HG03378 (cell line): ENCODE data around the gene SUGCT.

Experiments
- ATAC-seq: cut with Tn5 transposase; IDR thresholded peaks from one replicate; pipeline ENCODE4 v1.9.1; 2021; ENCODE audit warnings: mild to moderate bottlenecking, moderate library complexity; ENCODE audit not compliant: unreplicated experiment

The SUGCT gene

DNA sequence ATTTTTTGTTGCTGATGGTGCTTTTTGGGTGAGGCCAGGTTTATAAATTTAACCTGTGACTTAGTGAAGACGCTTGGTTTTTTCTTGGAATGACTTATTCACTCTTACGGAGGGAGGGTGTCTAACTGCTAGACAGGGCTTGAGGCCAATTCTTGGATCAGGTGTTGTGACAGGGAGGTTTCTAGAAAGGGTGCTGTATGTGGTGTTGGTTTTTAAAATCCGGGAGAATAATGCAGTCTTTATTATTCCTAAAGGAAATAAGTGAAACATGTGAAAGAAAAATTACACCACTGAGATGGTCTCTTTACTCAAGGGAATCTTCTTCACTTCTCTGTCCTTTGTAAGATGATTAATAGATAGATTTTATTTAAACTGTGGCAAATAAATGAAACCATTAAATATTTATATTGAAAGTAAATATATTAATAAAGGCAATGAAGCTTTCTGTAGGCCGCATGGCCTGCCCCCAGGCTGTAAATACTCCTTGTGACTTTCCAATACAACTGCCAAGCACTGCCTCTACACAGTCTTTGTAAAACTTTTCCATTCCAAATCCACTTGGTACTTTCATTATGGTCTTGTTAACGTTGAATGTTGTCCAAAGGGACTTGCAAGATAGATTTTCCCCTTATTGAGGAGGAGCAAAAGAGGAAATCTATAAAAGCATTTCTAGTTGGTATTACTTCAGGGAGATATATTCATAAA, 323.1 kb downstream of the SUGCT start:
- ATAC-seq, result no peak

- no peak for ATAC-seq
Measured at GRCh38 chr7:40463446-40463845, 328.6 kb downstream of the SUGCT start.

DNA sequence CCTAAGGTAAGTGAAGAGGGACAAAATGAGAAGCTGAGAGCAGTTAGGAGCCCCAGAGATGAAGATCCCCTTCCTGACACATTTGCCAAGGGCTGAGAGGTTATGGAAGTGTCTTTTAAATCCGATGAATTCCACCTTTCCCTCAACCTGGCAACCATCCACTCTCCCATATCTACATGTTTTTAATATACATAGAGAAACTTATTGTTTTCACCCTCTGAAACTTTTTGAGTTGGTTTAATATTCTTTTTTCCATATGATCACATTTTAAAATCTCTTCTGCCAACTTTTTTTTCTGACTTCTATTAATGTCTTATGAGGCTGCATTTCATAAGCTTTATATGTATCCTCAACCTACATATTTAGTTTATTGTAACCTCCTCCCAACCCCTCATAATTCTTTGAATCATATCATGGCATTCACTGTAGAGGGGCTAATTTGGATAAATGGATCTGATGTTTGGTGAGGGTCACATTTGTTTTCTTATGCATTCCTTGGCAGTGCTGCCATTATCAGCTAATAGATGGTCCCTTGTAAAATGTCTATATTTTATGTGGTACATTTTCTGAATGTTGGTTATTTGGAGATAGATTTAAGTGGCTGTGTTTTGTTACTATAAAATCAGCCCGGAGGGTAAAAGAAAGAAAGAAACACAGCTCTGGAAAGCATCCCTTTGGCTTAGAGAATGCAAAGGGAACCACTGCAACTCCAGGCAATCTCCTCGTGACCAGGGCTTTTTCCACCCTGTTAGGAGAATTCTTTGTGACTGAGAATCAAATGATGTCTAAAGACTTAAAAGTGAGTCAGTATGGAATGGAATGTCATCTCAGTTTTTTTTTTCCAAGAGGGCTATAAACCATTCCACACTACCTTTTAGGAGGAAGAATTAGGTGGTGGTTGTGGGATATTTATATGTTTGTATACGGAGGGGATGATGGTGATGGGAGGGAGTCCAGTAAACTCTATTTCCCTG, 334.4 kb downstream of the SUGCT start:
- ATAC-seq, result no peak

GRCh38 chr7:40470091-40470592, 335.3 kb downstream of the SUGCT start:
- no peak for ATAC-seq

- ATAC-seq, result no peak
Measured at GRCh38 chr7:40470817-40471216, 336.0 kb downstream of the SUGCT start.

- no peak for ATAC-seq
Measured at GRCh38 chr7:40471891-40472290, 337.1 kb downstream of the SUGCT start.

DNA sequence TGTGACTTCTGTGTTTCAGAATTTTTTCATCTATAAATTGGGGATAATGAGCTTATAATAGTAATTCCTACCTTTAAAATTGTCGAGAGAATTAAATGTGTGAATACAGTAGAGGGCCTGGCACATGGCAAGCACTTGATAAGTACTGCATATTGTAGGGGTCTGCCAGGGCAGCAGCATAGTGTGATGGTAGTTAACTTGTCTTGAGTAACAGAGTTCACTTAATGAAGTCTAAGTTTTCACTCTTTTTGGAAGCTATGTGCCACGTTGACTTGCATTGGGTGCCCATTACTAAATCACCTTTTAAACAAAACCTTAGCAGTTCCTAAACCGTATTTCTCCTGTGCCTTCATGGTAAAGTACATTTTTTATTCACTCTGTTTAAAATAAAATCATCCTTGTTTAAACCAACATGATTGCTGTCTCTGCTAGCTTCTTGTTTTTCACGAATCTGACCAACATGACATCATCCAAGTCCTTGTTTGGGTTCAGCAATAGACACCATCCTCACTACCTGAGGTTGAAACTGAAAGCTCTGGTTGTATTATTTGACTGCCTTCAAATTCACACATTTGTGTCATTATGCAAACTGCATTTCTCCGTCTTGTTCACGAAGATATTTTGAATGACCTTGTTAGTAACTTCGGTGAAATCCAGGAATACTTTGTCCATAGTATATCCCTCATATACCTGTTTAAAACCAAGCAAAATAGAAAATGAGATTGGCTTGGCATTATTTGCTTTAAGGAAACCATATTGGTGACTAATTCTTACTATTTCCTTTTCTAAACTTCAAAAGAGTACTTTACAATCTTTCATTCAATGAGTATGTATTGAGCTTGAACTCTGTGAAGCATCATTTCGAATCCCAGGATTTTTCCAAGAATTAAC, 340.2 kb downstream of the SUGCT start:
- peak; percentile 98 for ATAC-seq

DNA sequence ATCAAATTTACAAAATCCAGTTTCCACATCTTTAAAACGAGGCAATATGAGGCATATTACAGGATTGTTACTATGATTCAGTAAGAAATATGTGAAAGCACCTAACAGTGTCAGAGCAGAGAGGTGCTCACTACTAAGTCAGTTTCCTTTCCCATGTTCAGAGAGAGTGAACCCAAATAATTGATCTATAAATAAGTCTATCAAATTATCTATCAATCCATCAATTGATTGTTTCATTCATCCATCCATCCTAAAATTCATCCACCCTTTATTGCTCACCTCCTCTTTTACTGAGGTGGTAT, 340.8 kb downstream of the SUGCT start:
- no peak for ATAC-seq

- no peak for ATAC-seq
Measured at GRCh38 chr7:40477094-40477493, 342.3 kb downstream of the SUGCT start.

DNA sequence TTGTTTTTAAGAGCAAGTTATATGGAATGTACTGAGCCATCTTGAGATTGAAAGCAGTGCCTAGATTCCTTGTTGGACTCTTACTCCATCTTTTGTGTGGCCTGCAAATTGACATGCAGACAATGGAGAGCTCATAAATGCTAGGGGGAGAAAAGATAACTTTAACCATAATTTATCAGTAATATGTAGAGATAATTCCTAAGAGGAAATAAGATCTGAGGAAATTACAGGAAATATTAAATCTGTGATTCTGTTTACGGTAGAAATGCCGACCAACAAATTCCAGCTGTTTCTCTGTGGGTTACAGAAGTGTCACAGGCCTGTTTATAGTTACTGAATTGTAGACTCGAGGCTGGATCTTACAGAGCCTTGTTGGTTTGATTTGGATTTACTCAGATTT, 348.0 kb downstream of the SUGCT start:
- no peak for ATAC-seq

DNA sequence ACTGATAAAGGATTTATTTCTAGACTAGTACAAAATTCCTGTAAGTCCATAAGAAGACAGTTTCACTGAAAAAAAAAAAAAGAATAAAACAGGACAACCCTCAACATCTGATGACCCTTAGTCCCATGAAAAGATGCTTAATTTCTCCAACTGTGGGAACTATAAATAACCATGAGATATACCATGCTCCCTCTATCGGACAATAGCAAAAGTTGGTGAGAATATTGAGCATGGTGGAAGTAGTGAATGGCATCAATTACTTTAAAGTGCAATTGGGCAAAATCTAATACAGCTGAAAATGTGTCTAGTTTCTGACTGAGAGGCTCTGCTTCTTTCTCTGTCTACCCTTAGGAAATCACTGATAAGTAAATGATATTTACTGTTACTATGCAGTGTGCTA, 348.8 kb downstream of the SUGCT start:
- ATAC-seq, result no peak

DNA sequence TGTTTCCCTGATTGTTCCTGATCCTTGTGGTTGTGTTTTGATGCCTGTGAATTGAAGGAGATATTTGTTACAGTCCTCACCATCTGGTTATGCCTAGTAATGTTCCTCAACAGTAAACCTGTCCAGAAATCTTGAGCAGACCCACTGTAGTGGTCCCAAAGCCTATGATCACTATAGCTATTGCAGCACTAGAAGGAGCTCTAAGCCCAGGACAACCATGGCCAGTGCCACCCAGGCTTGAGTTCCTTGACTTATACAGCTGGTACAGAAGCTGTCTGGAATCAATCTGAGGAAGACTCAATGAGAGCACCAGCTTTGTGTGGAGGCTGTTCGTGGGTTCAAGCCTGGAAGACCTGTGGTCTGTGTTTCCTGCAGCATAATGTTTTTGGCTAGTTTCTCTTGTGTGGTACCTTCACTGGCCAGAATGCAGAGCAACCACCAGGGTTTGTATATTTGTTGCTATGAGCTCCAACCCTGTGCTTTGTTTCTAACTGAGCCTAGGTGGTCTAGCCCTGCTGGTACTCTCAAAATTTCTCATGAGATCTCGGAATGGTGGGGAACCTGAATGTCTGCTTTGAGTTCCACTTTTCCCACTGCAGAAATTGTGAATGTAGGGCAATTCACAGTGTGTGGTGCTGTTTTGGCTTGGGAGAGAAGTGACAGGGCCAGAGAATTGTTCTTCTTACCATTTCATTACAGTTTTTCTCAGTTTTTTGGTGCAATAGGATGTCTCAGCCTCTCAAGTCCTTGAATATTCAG, 355.2 kb downstream of the SUGCT start:
- ATAC-seq, result no peak

GRCh38 chr7:40490603-40490924, 355.8 kb downstream of the SUGCT start:
- ATAC-seq, result no peak

DNA sequence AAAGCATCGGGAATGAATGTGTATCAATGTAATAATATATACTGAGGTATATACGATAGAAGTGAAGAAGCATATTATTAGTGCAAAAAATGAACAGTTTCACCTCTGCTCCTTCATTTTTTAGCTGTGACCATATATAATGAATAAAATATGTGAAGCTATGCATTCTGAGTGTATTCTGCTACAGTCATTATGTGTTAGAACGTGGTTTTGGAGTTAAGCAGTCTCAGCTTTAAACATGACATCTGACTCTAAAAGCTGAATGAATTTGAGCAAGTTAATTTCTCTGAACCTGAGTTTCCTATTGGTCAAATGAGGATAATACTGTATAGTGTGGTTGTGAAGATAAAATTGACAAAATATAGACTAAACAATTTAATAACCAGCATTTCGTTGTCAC, 358.1 kb downstream of the SUGCT start:
- no peak for ATAC-seq

DNA sequence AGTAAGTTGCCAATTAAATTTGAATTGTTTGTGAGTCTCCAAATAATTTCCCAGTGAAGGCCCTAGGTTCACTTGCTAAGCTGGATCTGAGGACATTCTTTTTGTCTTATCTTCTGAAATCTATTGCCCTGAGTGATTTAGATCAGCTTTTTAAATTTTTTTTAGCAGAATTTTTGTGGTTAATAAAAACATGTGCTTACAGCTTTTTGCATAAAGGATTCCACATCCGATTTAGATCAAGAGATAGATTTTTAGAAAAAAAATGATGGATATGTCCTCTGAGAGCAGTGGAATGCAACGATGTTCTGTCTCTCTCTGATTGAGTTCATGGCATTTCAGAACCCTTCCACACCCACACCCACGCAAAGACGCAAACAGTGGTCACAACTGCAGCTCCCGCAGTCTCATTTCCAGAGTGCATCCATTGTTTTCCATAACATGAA, 358.8 kb downstream of the SUGCT start:
- no peak for ATAC-seq

DNA sequence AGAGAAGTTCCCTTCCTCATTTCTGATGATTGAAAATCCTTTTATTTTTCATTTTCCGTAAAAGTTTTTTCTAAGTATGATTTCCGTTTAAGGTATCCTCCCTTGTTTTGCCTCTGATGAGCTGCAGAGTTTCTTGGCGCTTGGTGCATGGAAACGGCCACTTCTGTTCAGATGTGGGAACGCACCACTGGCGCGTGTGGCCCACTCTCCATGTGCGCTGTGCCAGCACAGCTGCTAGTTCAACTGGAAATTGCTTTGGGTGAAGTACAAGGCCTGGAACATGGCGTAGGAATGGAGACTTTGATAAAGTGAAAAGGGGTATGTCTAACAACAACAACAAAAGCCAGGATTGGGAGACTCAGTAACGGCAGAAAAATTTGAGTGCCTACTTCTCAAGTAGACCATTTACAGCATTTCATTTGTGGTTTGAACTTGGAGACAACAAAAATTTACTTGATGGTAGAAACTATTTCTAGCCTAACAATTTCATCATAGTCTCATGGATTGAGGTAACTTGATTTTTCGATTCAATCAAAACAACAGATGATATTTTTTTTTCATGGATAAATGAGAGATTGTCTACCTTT, 364.2 kb downstream of the SUGCT start:
- ATAC-seq, result no peak

DNA sequence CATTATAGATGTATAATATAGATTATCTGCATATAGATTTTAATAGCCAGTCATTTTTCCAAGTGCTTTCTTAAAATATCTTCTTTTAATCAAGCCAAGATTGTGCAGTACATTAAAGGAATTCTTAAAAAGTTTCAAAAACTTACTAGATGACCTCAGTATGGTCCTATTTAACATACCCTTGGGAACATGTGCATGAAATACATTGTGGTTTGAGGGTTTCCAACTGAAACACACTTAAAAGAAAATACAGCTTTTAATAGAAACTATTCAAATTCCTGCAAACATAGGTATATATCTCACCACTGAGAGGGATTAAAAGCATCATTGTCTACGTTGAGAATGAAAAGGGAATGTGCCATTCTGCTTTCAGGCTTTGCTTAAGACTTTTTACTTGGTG, 364.9 kb downstream of the SUGCT start:
- ATAC-seq, result no peak

DNA sequence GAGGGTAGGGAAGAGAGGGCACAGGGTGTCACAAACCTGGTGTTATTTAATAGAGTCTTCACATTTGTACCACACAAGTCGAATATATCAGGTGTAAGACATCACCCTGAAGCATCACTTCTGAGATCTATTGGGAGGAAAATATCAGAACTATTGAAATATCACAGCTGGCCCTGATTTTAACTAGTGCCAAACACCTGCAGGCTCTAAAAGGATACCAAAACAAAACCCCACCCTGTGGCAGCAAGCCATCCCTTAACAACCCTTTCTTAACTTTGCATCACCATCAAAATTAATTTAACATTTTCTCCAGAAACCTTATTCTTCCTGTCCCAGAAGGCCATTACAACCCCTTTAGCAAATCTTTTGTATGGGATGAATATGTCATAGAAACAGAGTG, 365.4 kb downstream of the SUGCT start:
- no peak for ATAC-seq

DNA sequence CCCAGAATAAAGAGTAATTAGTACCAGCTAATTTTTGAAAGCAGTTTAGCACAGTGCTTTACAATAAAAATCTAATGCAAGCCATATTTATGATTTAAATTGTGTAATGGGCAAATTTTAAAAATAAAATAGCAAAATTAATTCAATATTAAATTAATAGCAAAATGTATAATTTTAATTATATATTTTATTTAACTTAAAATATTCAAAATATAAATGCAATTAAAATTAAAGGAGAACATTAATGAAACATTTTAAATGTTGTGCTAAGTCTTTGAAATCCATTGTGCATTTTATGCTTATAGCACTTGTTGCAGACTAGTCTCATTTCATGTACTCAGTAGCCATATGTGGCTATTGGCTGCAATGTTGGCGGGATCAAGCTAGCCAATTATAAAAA, 367.6 kb downstream of the SUGCT start:
- no peak for ATAC-seq

DNA sequence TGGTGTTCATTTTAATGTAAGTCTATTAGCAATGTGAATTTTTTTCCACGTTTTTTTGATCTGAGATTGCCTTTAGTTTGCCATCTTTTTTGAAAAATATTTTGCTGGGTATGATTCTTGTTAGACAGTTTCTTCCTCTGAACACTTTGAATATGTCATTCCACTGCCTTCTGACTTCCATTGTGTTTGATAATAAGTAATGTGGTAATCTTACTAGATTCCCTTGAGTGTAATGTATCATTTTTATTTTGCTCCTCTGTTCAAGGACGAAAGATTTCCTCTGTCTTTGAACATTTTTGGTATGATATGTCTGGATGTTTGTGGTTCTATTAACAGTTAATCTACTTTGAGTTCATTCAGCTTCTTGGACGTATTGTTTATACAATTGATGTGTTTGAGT, 371.4 kb downstream of the SUGCT start:
- no peak for ATAC-seq
